ENCODE measurements around the gene SOSTDC1.
"Not testable (repeated sequence)": the region's sequence is repeated elsewhere in the genome, so short reads cannot be mapped to it uniquely, and the experiment has no call there.

The SOSTDC1 gene

DNA sequence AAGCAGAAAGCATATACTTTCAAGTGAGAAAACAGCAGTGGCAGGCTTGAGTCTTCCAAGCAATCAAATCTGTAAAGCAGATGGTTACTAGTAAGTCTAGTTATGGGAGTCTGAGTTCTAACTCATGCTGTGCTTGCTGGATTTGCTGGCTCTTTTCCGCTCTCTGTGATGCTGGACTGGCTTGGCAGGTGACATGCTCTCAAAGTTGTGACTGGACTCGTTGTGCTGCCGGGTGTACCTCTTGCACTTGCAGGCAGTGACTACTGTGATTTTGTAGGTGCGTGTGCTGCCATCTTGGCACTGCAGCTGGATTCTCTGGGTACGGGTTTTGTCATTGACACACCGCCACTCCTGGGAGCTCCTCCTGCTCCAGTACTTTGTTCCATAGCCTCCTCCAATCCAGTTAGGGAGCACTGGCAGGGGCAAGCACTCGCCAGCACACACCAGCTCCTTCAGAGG is 3.1 kb downstream of the SOSTDC1 start:
- TF ChIP-seq, protein P1, sequence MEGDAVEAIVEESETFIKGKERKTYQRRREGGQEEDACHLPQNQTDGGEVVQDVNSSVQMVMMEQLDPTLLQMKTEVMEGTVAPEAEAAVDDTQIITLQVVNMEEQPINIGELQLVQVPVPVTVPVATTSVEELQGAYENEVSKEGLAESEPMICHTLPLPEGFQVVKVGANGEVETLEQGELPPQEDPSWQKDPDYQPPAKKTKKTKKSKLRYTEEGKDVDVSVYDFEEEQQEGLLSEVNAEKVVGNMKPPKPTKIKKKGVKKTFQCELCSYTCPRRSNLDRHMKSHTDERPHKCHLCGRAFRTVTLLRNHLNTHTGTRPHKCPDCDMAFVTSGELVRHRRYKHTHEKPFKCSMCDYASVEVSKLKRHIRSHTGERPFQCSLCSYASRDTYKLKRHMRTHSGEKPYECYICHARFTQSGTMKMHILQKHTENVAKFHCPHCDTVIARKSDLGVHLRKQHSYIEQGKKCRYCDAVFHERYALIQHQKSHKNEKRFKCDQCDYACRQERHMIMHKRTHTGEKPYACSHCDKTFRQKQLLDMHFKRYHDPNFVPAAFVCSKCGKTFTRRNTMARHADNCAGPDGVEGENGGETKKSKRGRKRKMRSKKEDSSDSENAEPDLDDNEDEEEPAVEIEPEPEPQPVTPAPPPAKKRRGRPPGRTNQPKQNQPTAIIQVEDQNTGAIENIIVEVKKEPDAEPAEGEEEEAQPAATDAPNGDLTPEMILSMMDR (IDR thresholded peaks at IDR 0.05; ENCODE audit: low read depth, low read length), result no peak
- no peak overlapping the region for H3K4me3 ChIP-seq (ENCODE audit: low read depth, low read length)

DNA sequence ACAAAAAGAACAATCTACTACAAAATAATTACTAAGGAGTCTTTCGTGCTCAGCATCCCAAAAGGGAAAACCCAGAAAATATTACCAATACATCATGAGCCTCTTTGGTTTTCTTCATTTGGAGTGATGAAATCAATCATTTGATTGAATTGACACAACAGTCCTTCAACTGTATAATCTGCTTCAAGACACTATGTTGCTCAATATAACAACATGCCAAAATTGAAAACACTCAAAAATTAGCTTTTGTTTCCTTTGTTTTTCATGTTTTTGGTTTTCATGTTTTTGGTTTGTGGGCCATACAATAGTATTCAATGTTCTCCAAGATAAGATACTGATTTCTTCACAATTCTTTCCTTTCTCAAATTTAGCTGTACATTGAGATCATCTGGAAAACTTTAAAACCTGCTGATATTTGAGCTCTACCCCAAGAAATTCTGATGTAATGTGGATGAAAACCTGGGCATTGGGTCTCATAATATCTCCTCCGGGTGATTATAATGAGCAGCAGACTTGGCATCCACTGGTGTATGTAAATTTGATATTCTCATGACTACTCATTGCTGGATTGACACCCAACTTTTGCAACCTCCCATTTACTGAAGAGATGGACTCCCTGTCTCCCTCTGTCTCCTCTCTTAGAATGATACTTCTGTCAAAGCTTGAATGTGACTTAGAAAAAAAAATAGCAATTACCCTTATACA is 4.6 kb downstream of the SOSTDC1 start:
- TF ChIP-seq, protein P1 (IDR thresholded peaks at IDR 0.05; ENCODE audit: low read depth, low read length), result no peak
- H3K4me3 ChIP-seq (ENCODE audit: low read depth, low read length), result no peak overlapping the region

DNA sequence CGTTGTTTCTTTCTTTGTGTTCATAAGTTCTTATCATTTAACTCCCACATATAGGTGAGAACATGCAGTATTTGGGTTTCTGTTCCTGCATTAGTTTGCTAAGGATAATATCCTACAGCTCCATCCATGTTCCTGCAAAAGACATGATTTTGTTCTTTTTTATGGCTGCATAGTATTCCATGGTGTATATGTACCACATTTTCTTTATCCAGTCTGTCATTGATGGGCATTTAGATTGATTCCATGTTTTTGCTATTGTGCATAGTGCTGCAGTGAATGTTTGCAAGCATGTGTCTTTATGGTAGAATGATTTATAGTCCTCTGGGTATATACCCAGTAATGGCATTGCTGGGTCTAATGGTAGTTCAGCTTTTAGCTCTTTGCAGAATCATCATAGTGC is 9.2 kb downstream of the SOSTDC1 start:
- H3K4me3 ChIP-seq (ENCODE audit: low read depth, low read length), result not testable (repeated sequence)

DNA sequence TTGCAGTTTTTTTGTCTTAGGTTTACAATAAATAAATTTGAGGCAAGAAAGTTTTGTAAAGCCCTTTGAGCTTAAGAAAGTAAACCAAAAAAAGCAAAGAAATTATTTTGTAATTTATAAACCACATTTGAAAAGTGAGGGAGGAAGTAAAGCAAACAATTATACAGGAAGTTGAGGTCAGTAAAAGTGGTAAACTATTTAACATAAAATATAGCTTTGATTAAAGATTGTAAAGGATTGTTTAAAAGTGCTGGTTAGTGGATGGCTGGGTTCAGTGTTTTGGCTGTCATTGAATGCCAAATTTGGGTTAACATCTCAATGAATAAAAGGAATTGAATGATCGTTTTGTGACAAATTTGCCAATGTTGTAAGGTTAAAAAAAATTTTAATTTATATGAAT is 9.9 kb downstream of the SOSTDC1 start:
- TF ChIP-seq, protein P1 (IDR thresholded peaks at IDR 0.05; ENCODE audit: low read depth, low read length), result no peak
- H3K4me3 ChIP-seq (ENCODE audit: low read depth, low read length), result no peak overlapping the region

DNA sequence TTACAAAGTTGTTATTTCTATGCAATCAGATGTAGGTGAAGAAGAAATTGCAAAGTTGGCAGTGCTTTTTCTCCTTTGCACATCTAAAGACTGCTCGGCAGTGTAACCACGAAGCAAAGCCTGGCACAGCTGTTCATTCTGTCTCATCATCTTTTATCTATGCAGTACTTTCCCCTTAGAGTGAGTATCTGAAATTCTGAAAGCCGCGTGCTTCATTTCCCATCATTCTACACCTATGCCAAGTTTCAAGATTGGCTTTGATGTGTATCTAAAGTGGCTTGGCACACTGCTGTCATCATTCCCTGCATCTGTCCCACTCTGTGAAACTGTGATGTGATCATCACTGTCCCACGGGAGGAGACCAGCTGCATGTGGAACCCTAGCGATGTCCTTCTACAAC is 15.2 kb downstream of the SOSTDC1 start:
- TF ChIP-seq, protein P1 (IDR thresholded peaks at IDR 0.05; ENCODE audit: low read depth, low read length), result no peak

DNA sequence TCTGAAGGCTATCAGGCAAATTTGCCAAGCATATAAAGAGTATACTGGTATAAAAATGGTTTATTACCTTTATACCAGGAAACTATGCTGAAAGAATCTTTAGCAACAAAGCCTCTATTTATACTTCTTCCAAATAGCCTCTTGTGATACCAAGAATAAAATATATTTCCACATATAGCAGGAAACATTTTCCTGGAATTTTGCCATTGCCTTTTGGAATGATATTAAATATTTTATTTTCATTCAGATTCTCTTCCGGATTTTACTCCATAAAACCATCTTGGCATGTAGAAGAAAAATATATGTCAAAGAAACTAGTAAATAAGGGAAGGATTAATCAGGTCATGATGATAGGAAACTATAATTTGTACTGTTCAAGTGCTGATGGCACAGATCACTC is 17.7 kb downstream of the SOSTDC1 start:
- TF ChIP-seq, protein P1 (IDR thresholded peaks at IDR 0.05; ENCODE audit: low read depth, low read length), result no peak
- no peak overlapping the region for H3K4me3 ChIP-seq (ENCODE audit: low read depth, low read length)

More for the DNA sequence above, 15.2 kb downstream of the SOSTDC1 start:
- H3K4me3 ChIP-seq (ENCODE audit: low read depth, low read length), result no peak overlapping the region

DNA sequence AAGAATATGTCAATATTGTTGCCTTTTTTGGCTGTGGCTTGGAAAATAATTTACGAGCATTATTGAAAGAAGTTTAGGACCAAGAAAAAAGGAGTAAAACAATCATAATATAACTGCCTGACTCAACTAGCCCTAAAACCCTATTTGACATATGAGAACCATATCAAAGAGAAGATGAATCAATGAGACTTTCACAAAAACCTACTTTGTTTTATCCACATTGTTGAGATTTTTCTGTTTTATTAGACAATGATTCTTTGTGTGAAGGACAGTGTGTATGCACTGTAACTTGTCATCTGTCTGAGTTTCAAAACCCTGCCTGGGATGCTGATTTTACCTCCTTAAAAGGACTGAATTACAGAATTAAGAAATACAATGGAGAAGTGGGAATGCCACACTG is 19.0 kb downstream of the SOSTDC1 start:
- TF ChIP-seq, protein P1 (IDR thresholded peaks at IDR 0.05; ENCODE audit: low read depth, low read length), result no peak
- no peak overlapping the region for H3K4me3 ChIP-seq (ENCODE audit: low read depth, low read length)

DNA sequence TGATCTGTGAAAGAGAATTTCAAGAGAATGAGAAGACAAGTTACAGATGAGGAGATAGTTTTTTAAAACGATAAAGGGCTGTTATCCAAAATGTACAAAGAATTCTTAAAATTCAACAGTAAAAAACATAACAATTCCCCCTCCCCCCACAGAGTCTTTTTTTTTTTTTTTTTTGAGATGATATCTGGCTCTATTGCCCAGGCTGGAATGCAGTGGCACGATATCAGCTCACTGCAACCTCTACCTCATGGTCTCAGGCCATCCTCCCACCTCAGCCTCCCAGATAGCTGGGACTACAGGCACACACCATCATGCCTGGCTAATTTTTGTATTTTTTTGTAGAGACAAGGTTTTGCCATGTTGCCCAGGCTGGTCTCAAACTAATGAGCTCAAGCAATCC is 21.7 kb downstream of the SOSTDC1 start:
- H3K4me3 ChIP-seq (ENCODE audit: low read depth, low read length), result not testable (repeated sequence)
